Fibroblast of lung (primary cell): ENCODE results near the gene PSKH1.

Source experiments
- CTCF ChIP-seq, 2 donors: IDR thresholded peaks in 1 of 2; conservative IDR thresholded peaks in 1 of 2; 1 replicate in 1 of 2; 2 replicates in 1 of 2; pipeline ENCODE4 v1.5.1; 2011 to 2012; ENCODE audit warnings: low read length in 2 of 2, control low read depth in 1 of 2, inconsistent platforms in 1 of 2, low read depth in 1 of 2, mild to moderate bottlenecking in 1 of 2
- EZH2 ChIP-seq: IDR thresholded peaks from 2 replicates; pipeline ENCODE4 v1.5.1; 2012; ENCODE audit warnings: low read length, control low read depth, mild to moderate bottlenecking; ENCODE audit errors: missing control alignments

GRCh38 chr16:67860589-67861398 lies 32.3 kb upstream of the PSKH1 start:
- TF ChIP-seq CTCF (conservative IDR thresholded peaks at IDR 0.05 in 1 of 2, IDR thresholded peaks at IDR 0.05 in 1 of 2; ENCODE audit: low read depth in 1 of 2, low read length in 2 of 2) (no peak), EZH2 (no peak)
